Hepatocyte (in vitro differentiated cells): ENCODE results near the gene RAB41. TPM values are rescaled to one million over a fixed set of nuclear protein-coding genes. Genes with fewer than 3 reads are reported as not detected.
"Not testable (repeated sequence)": the region's sequence is repeated elsewhere in the genome, so short reads cannot be mapped to it uniquely, and the experiment has no call there.

Source experiments
- DNase-seq: peaks from one replicate; pipeline ENCODE4 v3.0.0-alpha.2; 2016; ENCODE audit warnings: low spot score
- H2AFZ ChIP-seq: fragments of 200-600 bp; sonication (generic); 2 replicates; pipeline ENCODE4 v1.6.0; 2016; ENCODE audit warnings: antibody characterized with exemption, mild to moderate bottlenecking
- H3K27ac ChIP-seq: fragments of 200-600 bp; sonication (generic); 2 replicates; pipeline ENCODE4 v1.5.1; 2016; ENCODE audit warnings: mild to moderate bottlenecking
- H3K27me3 ChIP-seq: fragments of 200-600 bp; sonication (generic); 2 replicates; pipeline ENCODE4 v1.6.1; 2016
- H3K36me3 ChIP-seq: fragments of 200-600 bp; sonication (generic); replicated peaks from 2 replicates; pipeline ENCODE4 v1.5.1; 2016; ENCODE audit warnings: low read depth; ENCODE audit not compliant: insufficient read depth
- H3K4me1 ChIP-seq: fragments of 200-600 bp; sonication (generic); 2 replicates; pipeline ENCODE4 v1.5.1; 2016; ENCODE audit warnings: mild to moderate bottlenecking, moderate library complexity; ENCODE audit not compliant: insufficient read depth
- H3K4me2 ChIP-seq: fragments of 200-600 bp; sonication (generic); 2 replicates; pipeline ENCODE4 v1.6.0; 2016
- H3K4me3 ChIP-seq: fragments of 200-600 bp; sonication (generic); 2 replicates; pipeline ENCODE4 v1.5.1; 2016; ENCODE audit warnings: mild to moderate bottlenecking
- H3K79me2 ChIP-seq: fragments of 200-600 bp; sonication (generic); 2 replicates; pipeline ENCODE4 v1.6.0; 2017; ENCODE audit warnings: mild to moderate bottlenecking
- H3K9me2 ChIP-seq: fragments of 200-600 bp; sonication (generic); replicated peaks from 2 replicates; pipeline ENCODE4 v1.6.0; 2017; ENCODE audit warnings: mild to moderate bottlenecking; ENCODE audit not compliant: insufficient read depth
- H3K9me3 ChIP-seq: fragments of 200-600 bp; sonication (generic); 2 replicates; pipeline ENCODE4 v1.5.1; 2016; ENCODE audit warnings: low read depth, mild to moderate bottlenecking
- H4K20me1 ChIP-seq: fragments of 200-600 bp; sonication (generic); 2 replicates; pipeline ENCODE4 v1.6.0; 2016; ENCODE audit warnings: mild to moderate bottlenecking; ENCODE audit not compliant: insufficient read depth, poor library complexity, severe bottlenecking
- CTCF ChIP-seq: fragments of 200-600 bp; sonication (generic); IDR thresholded peaks from 2 replicates; pipeline ENCODE4 v1.5.1; 2016; ENCODE audit warnings: antibody characterized with exemption, mild to moderate bottlenecking; ENCODE audit not compliant: poor library complexity
- EZH2 ChIP-seq: fragments of 200-600 bp; sonication (generic); IDR thresholded peaks from 2 replicates; pipeline ENCODE4 v1.6.1; 2016; ENCODE audit warnings: antibody characterized with exemption, mild to moderate bottlenecking, borderline replicate concordance
- EZH2phosphoT487 ChIP-seq: fragments of 200-600 bp; sonication (generic); IDR thresholded peaks from one replicate; pipeline ENCODE4 v1.6.1; 2018; ENCODE audit warnings: antibody characterized with exemption, mild to moderate bottlenecking, low read depth, moderate library complexity; ENCODE audit not compliant: unreplicated experiment, severe bottlenecking
- WGBS: methylation state at CpG from one replicate; pipeline ENCODE4 v1.1.6; 2016; ENCODE audit warnings: low lambda C conversion rate; ENCODE audit errors: missing lambda C conversion rate; 5-methylcytosine and 5-hydroxymethylcytosine counted together
- polyA plus RNA-seq: library from polyadenylated mRNA; unstranded; fragments of >200 nt; fragmentation: Nextera tagmentation; extraction: Ambion mirVana; gene quantifications from 2 replicates; pipeline ENCODE4 v1.2.1, GENCODE V29; 2016
- total RNA-seq: library from RNA; depleted of rRNA; stranded (reverse); fragments of >200 nt; gene quantifications from 2 replicates; pipeline ENCODE4 v1.2.3, GENCODE V29; 2014

The RAB41 gene
- total and polyA plus RNA-seq, 2 experiments from 2014 or later: not detected

GRCh38 chrX:70264784-70265183, 17.2 kb upstream of the RAB41 start:
- Histone ChIP-seq H2AFZ (no peak overlapping the region), H3K9me3 (no peaks in the 10 kb centered on the region), H3K4me2 (no peak overlapping the region), H3K9me2 (no peaks in the 10 kb centered on the region), H3K36me3 (no peaks in the 10 kb centered on the region), H3K27me3 (no peaks in the 10 kb centered on the region), H4K20me1 (no peaks in the 10 kb centered on the region), H3K4me3 (no peak overlapping the region), H3K4me1 (peaks cover 3% of the 10 kb centered on the region), H3K79me2 (no peaks in the 10 kb centered on the region), H3K27ac (no peak overlapping the region)
- no peak for TF ChIP-seq EZH2
- TF ChIP-seq EZH2phosphoT487: no peak
- no peak for DNase-seq
- 59% methylated on average over 3 of the region's 3 CpGs for WGBS

- TF ChIP-seq EZH2 (no peak), CTCF (no peak), EZH2phosphoT487 (no peak)
Measured at GRCh38 chrX:70268034-70268433, 13.9 kb upstream of the RAB41 start, which contains the start of gene ARR3. TSS of gene ARR3 (plus strand) at chrX:70268334. CDS start at chrX:70269386, 1,052 bp downstream.

GRCh38 chrX:70274029-70274428, 7.9 kb upstream of the RAB41 start:
- H3K27ac ChIP-seq, H3K27me3 ChIP-seq, H3K79me2 ChIP-seq, H3K9me3 ChIP-seq, H3K9me2 ChIP-seq, H4K20me1 ChIP-seq, H3K4me3 ChIP-seq, H3K4me2 ChIP-seq, H2AFZ ChIP-seq, H3K4me1 ChIP-seq, H3K36me3 ChIP-seq, DNase-seq: not testable (repeated sequence)
- WGBS: 84% methylated on average over 7 of the region's 7 CpGs

More at GRCh38 chrX:70268034-70268433, 13.9 kb upstream of the RAB41 start, which contains the start of gene ARR3:
- H3K27ac ChIP-seq: no peak within 1 kb of the TSS
- no peaks in the 10 kb centered on the region for H3K36me3 ChIP-seq
- H3K79me2 ChIP-seq: no peaks in the 10 kb centered on the region
- no peak within 1 kb of the TSS for H3K4me3 ChIP-seq
- H3K4me2 ChIP-seq: no peak within 1 kb of the TSS
- no peaks in the 10 kb centered on the region for H4K20me1 ChIP-seq
- DNase-seq: no peak
- no peaks in the 10 kb centered on the region for H3K4me1 ChIP-seq
- no peaks in the 10 kb centered on the region for H3K27me3 ChIP-seq
- H3K9me3 ChIP-seq: no peaks in the 10 kb centered on the region
- H3K9me2 ChIP-seq: no peaks in the 10 kb centered on the region
- no peak within 1 kb of the TSS for H2AFZ ChIP-seq

GRCh38 chrX:70279081-70279480, 2.9 kb upstream of the RAB41 start:
- H3K9me2 ChIP-seq: no peaks in the 10 kb centered on the region
- H2AFZ ChIP-seq: no peak overlapping the region
- no peaks in the 10 kb centered on the region for H3K27me3 ChIP-seq
- no peak overlapping the region for H3K4me3 ChIP-seq
- no peak overlapping the region for H3K27ac ChIP-seq
- no peaks in the 10 kb centered on the region for H3K79me2 ChIP-seq
- no peaks in the 10 kb centered on the region for H3K4me1 ChIP-seq
- H3K9me3 ChIP-seq: no peaks in the 10 kb centered on the region
- no peak overlapping the region for H3K4me2 ChIP-seq
- no peak for DNase-seq
- TF ChIP-seq CTCF: no peak
- no peak for TF ChIP-seq EZH2
- no peak for TF ChIP-seq EZH2phosphoT487
- no peaks in the 10 kb centered on the region for H4K20me1 ChIP-seq
- H3K36me3 ChIP-seq: no peaks in the 10 kb centered on the region
- WGBS: 76% methylated on average over 3 of the region's 3 CpGs
